HepG2 (cell line): ENCODE results near the gene SPOPL. TPM values are rescaled to one million over a fixed set of nuclear protein-coding genes. Genes with fewer than 3 reads are reported as not detected.
A peak's percentile ranks its signal among the peaks of the same experiment; 100 is the strongest.

Experiments
- ARHGAP35 ChIP-seq: sonication (generic); formaldehyde crosslinking; IDR thresholded peaks from 2 replicates; pipeline ENCODE4 v1.9.0; 2022; ENCODE audit warnings: mild to moderate bottlenecking, inconsistent platforms, moderate library complexity, missing genetic modification reagents, borderline replicate concordance
- HNF4G ChIP-seq, 2 experiments: sonication (generic) in 1 of 2; formaldehyde crosslinking in 1 of 2; IDR thresholded peaks; 2 replicates each; pipeline versions ENCODE4 v1.4.0 to v1.6.1; 2011 to 2020; ENCODE audit warnings: borderline replicate concordance in 2 of 2, low read depth in 2 of 2, mild to moderate bottlenecking in 2 of 2, low read length in 1 of 2, missing genetic modification reagents in 1 of 2, moderate library complexity in 1 of 2
- MIER3 ChIP-seq: IDR thresholded peaks from 2 replicates; pipeline ENCODE4 v1.6.1; 2016; ENCODE audit warnings: missing compliant biosample characterization, borderline replicate concordance
- RBFOX2 ChIP-seq: fragments of 200-400 bp; formaldehyde crosslinking; IDR thresholded peaks from 2 replicates; pipeline ENCODE4 v1.6.1; 2017; ENCODE audit warnings: low read depth, mild to moderate bottlenecking, low read length
- SP2 ChIP-seq: sonication (generic); formaldehyde crosslinking; IDR thresholded peaks from 2 replicates; pipeline ENCODE4 v1.5.1; 2020; ENCODE audit warnings: mild to moderate bottlenecking, missing genetic modification reagents
- TAF1 ChIP-seq: sonication (generic); formaldehyde crosslinking; IDR thresholded peaks from 2 replicates; pipeline ENCODE4 v1.4.0; 2020; ENCODE audit warnings: missing genetic modification reagents
- TAF15 ChIP-seq: fragments of 200-400 bp; formaldehyde crosslinking; IDR thresholded peaks from one replicate; pipeline ENCODE4 v1.6.1; 2018; ENCODE audit warnings: mild to moderate bottlenecking, low read depth, low read length; ENCODE audit not compliant: poor library complexity, severe bottlenecking
- ZBTB7B ChIP-seq: sonication (generic); formaldehyde crosslinking; IDR thresholded peaks from 2 replicates; pipeline ENCODE4 v1.4.0; 2020; ENCODE audit warnings: missing genetic modification reagents
- ZMYM3 ChIP-seq: sonication (generic); formaldehyde crosslinking; IDR thresholded peaks from 2 replicates; pipeline ENCODE4 v1.5.1; 2020; ENCODE audit warnings: mild to moderate bottlenecking, missing genetic modification reagents
- ZNF251 ChIP-seq: sonication (generic); formaldehyde crosslinking; IDR thresholded peaks from 2 replicates; pipeline ENCODE4 v1.9.0; 2021; ENCODE audit warnings: mild to moderate bottlenecking, missing genetic modification reagents
- ZNF354B ChIP-seq: sonication (generic); formaldehyde crosslinking; IDR thresholded peaks from 2 replicates; pipeline ENCODE4 v1.8.0; 2022; ENCODE audit warnings: mild to moderate bottlenecking, missing genetic modification reagents
- ZNF615 ChIP-seq: sonication (generic); formaldehyde crosslinking; IDR thresholded peaks from 2 replicates; pipeline ENCODE4 v1.5.0; 2020; ENCODE audit warnings: mild to moderate bottlenecking, missing genetic modification reagents, borderline replicate concordance
- ZNF670 ChIP-seq: sonication (generic); formaldehyde crosslinking; IDR thresholded peaks from 2 replicates; pipeline ENCODE4 v1.8.0; 2022; ENCODE audit warnings: mild to moderate bottlenecking, missing genetic modification reagents, borderline replicate concordance
- ZNF703 ChIP-seq: sonication (generic); formaldehyde crosslinking; IDR thresholded peaks from 2 replicates; pipeline ENCODE4 v1.5.1; 2020; ENCODE audit warnings: missing genetic modification reagents, mild to moderate bottlenecking, moderate library complexity, borderline replicate concordance
- polyA plus RNA-seq, 8 experiments: library from polyadenylated mRNA; depleted of rRNA in 3 of 8; stranded (reverse) in 7 of 8; unstranded in 1 of 8; fragments of >200 nt; fragmentation: Illumina TruSeq in 4 of 8; extraction: Trizol in 4 of 8; gene quantifications; 2 replicates each; pipeline versions ENCODE4 v1.2.1 to v1.2.3, GENCODE V29; 2011 to 2016; ENCODE audit warnings: low read depth in 4 of 8, missing spikeins in 1 of 8, mixed read lengths in 1 of 8; ENCODE audit not compliant: insufficient read depth in 1 of 8
- total RNA-seq, 5 experiments: library from RNA; depleted of rRNA; stranded (reverse); fragments of >200 nt; fragmentation: Illumina TruSeq; extraction: Trizol; gene quantifications; 2 replicates each; pipeline ENCODE4 v1.2.3, GENCODE V29; 2016; ENCODE audit warnings: low read depth in 1 of 5
- TF ChIP-seq, protein P1 (sequence below): sonication (generic); formaldehyde crosslinking; IDR thresholded peaks from 2 replicates; pipeline ENCODE4 v1.8.0; 2022; ENCODE audit warnings: mild to moderate bottlenecking, missing genetic modification reagents
- TF ChIP-seq, protein P2 (sequence below): sonication (generic); formaldehyde crosslinking; IDR thresholded peaks from 2 replicates; pipeline ENCODE4 v1.4.0; 2020; ENCODE audit warnings: missing genetic modification reagents
- TF ChIP-seq, protein P3 (sequence below): sonication (generic); formaldehyde crosslinking; IDR thresholded peaks from 2 replicates; pipeline ENCODE4 v1.4.0; 2020; ENCODE audit warnings: mild to moderate bottlenecking, low read depth, missing genetic modification reagents

Gene SPOPL
- total and polyA plus RNA-seq, 2 of the 13 experiments (the other 11 are each of a cell fraction or from before 2014, with no cell fraction given) = 12.6 to 51.6 TPM

- TF ChIP-seq, protein P1, sequence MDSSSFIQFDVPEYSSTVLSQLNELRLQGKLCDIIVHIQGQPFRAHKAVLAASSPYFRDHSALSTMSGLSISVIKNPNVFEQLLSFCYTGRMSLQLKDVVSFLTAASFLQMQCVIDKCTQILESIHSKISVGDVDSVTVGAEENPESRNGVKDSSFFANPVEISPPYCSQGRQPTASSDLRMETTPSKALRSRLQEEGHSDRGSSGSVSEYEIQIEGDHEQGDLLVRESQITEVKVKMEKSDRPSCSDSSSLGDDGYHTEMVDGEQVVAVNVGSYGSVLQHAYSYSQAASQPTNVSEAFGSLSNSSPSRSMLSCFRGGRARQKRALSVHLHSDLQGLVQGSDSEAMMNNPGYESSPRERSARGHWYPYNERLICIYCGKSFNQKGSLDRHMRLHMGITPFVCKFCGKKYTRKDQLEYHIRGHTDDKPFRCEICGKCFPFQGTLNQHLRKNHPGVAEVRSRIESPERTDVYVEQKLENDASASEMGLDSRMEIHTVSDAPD (CRISPR knock-in tag) = 0 out of 2 replicates have a peak, but pooled peaks have one; percentile 50
- TF ChIP-seq RBFOX2 = no peak
- TF ChIP-seq MIER3 (CRISPR knock-in tag) = no peak; the same call in 1 of the 2 replicates
- TF ChIP-seq SP2 (CRISPR knock-in tag) = no peak
- TF ChIP-seq TAF15 = no peak
- no peak for TF ChIP-seq ZMYM3 (CRISPR knock-in tag)
- peak; percentile 4; the same call in 1 of the 2 replicates for TF ChIP-seq TAF1 (CRISPR knock-in tag)
- TF ChIP-seq, protein P2, sequence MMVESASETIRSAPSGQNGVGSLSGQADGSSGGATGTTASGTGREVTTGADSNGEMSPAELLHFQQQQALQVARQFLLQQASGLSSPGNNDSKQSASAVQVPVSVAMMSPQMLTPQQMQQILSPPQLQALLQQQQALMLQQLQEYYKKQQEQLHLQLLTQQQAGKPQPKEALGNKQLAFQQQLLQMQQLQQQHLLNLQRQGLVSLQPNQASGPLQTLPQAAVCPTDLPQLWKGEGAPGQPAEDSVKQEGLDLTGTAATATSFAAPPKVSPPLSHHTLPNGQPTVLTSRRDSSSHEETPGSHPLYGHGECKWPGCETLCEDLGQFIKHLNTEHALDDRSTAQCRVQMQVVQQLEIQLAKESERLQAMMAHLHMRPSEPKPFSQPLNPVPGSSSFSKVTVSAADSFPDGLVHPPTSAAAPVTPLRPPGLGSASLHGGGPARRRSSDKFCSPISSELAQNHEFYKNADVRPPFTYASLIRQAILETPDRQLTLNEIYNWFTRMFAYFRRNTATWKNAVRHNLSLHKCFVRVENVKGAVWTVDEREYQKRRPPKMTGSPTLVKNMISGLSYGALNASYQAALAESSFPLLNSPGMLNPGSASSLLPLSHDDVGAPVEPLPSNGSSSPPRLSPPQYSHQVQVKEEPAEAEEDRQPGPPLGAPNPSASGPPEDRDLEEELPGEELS (CRISPR knock-in tag) = peak; percentile 37; the same call in 1 of the 2 replicates
- TF ChIP-seq ARHGAP35 (CRISPR knock-in tag) = 0 out of 2 replicates have a peak, but pooled peaks have one; percentile 41
- TF ChIP-seq ZNF615 (CRISPR knock-in tag) = no peak
- TF ChIP-seq, protein P3, sequence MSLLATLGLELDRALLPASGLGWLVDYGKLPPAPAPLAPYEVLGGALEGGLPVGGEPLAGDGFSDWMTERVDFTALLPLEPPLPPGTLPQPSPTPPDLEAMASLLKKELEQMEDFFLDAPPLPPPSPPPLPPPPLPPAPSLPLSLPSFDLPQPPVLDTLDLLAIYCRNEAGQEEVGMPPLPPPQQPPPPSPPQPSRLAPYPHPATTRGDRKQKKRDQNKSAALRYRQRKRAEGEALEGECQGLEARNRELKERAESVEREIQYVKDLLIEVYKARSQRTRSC (CRISPR knock-in tag) = 0 out of 2 replicates have a peak, but pooled peaks have one; percentile 60
- no peak for TF ChIP-seq ZNF251
- peak; percentile 26; the same call in 1 of the 2 replicates for TF ChIP-seq ZBTB7B (CRISPR knock-in tag)
- TF ChIP-seq ZNF670 = 0 out of 2 replicates have a peak, but pooled peaks have one; percentile 23
- peak; percentile 78; the same call in 1 of the 2 replicates for TF ChIP-seq ZNF354B (CRISPR knock-in tag)
- no peak for TF ChIP-seq HNF4G (IDR thresholded peaks at IDR 0.05; ENCODE audit: borderline replicate concordance, low read depth, low read length)
- no peak; the same call in 1 of the 2 replicates for TF ChIP-seq HNF4G (CRISPR knock-in tag; IDR thresholded peaks at IDR 0.05; ENCODE audit: borderline replicate concordance, low read depth)
- no peak for TF ChIP-seq ZNF703 (CRISPR knock-in tag)
Measured at GRCh38 chr2:138502255-138503086, 901 bp downstream of the SPOPL start (continued).
